Hepatocyte (in vitro differentiated cells): ENCODE measurements around the gene KDM4C. TPM values are rescaled to one million over a fixed set of nuclear protein-coding genes. Genes with fewer than 3 reads are reported as not detected.

ENCODE experiments used
- DNase-seq: peaks from one replicate; pipeline ENCODE4 v3.0.0-alpha.2; 2016; ENCODE audit warnings: low spot score
- H2AFZ ChIP-seq: fragments of 200-600 bp; sonication (generic); 2 replicates; pipeline ENCODE4 v1.6.0; 2016; ENCODE audit warnings: antibody characterized with exemption, mild to moderate bottlenecking
- H3K27ac ChIP-seq: fragments of 200-600 bp; sonication (generic); 2 replicates; pipeline ENCODE4 v1.5.1; 2016; ENCODE audit warnings: mild to moderate bottlenecking
- H3K27me3 ChIP-seq: fragments of 200-600 bp; sonication (generic); 2 replicates; pipeline ENCODE4 v1.6.1; 2016
- H3K36me3 ChIP-seq: fragments of 200-600 bp; sonication (generic); replicated peaks from 2 replicates; pipeline ENCODE4 v1.5.1; 2016; ENCODE audit warnings: low read depth; ENCODE audit not compliant: insufficient read depth
- H3K4me1 ChIP-seq: fragments of 200-600 bp; sonication (generic); 2 replicates; pipeline ENCODE4 v1.5.1; 2016; ENCODE audit warnings: mild to moderate bottlenecking, moderate library complexity; ENCODE audit not compliant: insufficient read depth
- H3K4me2 ChIP-seq: fragments of 200-600 bp; sonication (generic); 2 replicates; pipeline ENCODE4 v1.6.0; 2016
- H3K4me3 ChIP-seq: fragments of 200-600 bp; sonication (generic); 2 replicates; pipeline ENCODE4 v1.5.1; 2016; ENCODE audit warnings: mild to moderate bottlenecking
- H3K79me2 ChIP-seq: fragments of 200-600 bp; sonication (generic); 2 replicates; pipeline ENCODE4 v1.6.0; 2017; ENCODE audit warnings: mild to moderate bottlenecking
- H3K9me2 ChIP-seq: fragments of 200-600 bp; sonication (generic); replicated peaks from 2 replicates; pipeline ENCODE4 v1.6.0; 2017; ENCODE audit warnings: mild to moderate bottlenecking; ENCODE audit not compliant: insufficient read depth
- H3K9me3 ChIP-seq: fragments of 200-600 bp; sonication (generic); 2 replicates; pipeline ENCODE4 v1.5.1; 2016; ENCODE audit warnings: low read depth, mild to moderate bottlenecking
- H4K20me1 ChIP-seq: fragments of 200-600 bp; sonication (generic); 2 replicates; pipeline ENCODE4 v1.6.0; 2016; ENCODE audit warnings: mild to moderate bottlenecking; ENCODE audit not compliant: insufficient read depth, poor library complexity, severe bottlenecking
- EZH2 ChIP-seq: fragments of 200-600 bp; sonication (generic); IDR thresholded peaks from 2 replicates; pipeline ENCODE4 v1.6.1; 2016; ENCODE audit warnings: antibody characterized with exemption, mild to moderate bottlenecking, borderline replicate concordance
- EZH2phosphoT487 ChIP-seq: fragments of 200-600 bp; sonication (generic); IDR thresholded peaks from one replicate; pipeline ENCODE4 v1.6.1; 2018; ENCODE audit warnings: antibody characterized with exemption, mild to moderate bottlenecking, low read depth, moderate library complexity; ENCODE audit not compliant: unreplicated experiment, severe bottlenecking
- WGBS: methylation state at CpG from one replicate; pipeline ENCODE4 v1.1.6; 2016; ENCODE audit warnings: low lambda C conversion rate; ENCODE audit errors: missing lambda C conversion rate; 5-methylcytosine and 5-hydroxymethylcytosine counted together
- polyA plus RNA-seq: library from polyadenylated mRNA; unstranded; fragments of >200 nt; fragmentation: Nextera tagmentation; extraction: Ambion mirVana; gene quantifications from 2 replicates; pipeline ENCODE4 v1.2.1, GENCODE V29; 2016
- total RNA-seq: library from RNA; depleted of rRNA; stranded (reverse); fragments of >200 nt; gene quantifications from 2 replicates; pipeline ENCODE4 v1.2.3, GENCODE V29; 2014
- TF ChIP-seq, protein P1 (sequence below): fragments of 200-600 bp; sonication (generic); IDR thresholded peaks from 2 replicates; pipeline ENCODE4 v1.5.1; 2016; ENCODE audit warnings: antibody characterized with exemption, mild to moderate bottlenecking; ENCODE audit not compliant: poor library complexity

The KDM4C gene
- total and polyA plus RNA-seq, 2 experiments from 2014 or later, result 16.1 to 28.7 TPM

- no peak overlapping the region for H2AFZ ChIP-seq
- H4K20me1 ChIP-seq, result peaks cover 4% of the 10 kb centered on the region
- H3K9me3 ChIP-seq, result no peaks in the 10 kb centered on the region
- peaks cover 22% of the 10 kb centered on the region for H3K4me1 ChIP-seq
- H3K9me2 ChIP-seq, result no peaks in the 10 kb centered on the region
- WGBS, result 82% methylated on average over 2 of the region's 2 CpGs
- no peaks in the 10 kb centered on the region for H3K36me3 ChIP-seq
- no peak overlapping the region for H3K27ac ChIP-seq
- no peak overlapping the region for H3K4me2 ChIP-seq
- no peak for TF ChIP-seq EZH2
- TF ChIP-seq, protein P1, sequence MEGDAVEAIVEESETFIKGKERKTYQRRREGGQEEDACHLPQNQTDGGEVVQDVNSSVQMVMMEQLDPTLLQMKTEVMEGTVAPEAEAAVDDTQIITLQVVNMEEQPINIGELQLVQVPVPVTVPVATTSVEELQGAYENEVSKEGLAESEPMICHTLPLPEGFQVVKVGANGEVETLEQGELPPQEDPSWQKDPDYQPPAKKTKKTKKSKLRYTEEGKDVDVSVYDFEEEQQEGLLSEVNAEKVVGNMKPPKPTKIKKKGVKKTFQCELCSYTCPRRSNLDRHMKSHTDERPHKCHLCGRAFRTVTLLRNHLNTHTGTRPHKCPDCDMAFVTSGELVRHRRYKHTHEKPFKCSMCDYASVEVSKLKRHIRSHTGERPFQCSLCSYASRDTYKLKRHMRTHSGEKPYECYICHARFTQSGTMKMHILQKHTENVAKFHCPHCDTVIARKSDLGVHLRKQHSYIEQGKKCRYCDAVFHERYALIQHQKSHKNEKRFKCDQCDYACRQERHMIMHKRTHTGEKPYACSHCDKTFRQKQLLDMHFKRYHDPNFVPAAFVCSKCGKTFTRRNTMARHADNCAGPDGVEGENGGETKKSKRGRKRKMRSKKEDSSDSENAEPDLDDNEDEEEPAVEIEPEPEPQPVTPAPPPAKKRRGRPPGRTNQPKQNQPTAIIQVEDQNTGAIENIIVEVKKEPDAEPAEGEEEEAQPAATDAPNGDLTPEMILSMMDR, result no peak
- TF ChIP-seq EZH2phosphoT487, result no peak
- no peaks in the 10 kb centered on the region for H3K27me3 ChIP-seq
- H3K79me2 ChIP-seq, result peaks cover 7% of the 10 kb centered on the region
- no peak for DNase-seq
- H3K4me3 ChIP-seq, result no peak overlapping the region
Observed at GRCh38 chr9:6901180-6901579, 143.4 kb downstream of the KDM4C start.

- no peaks in the 10 kb centered on the region for H3K36me3 ChIP-seq
- H2AFZ ChIP-seq, result no peak overlapping the region
- WGBS, result 81% methylated on average over 5 of the region's 5 CpGs
- H3K9me2 ChIP-seq, result no peaks in the 10 kb centered on the region
- no peaks in the 10 kb centered on the region for H3K27me3 ChIP-seq
- no peak overlapping the region for H3K4me2 ChIP-seq
- no peaks in the 10 kb centered on the region for H3K9me3 ChIP-seq
- H3K4me3 ChIP-seq, result no peak overlapping the region
- DNase-seq, result no peak
- H4K20me1 ChIP-seq, result peaks cover 4% of the 10 kb centered on the region
- peaks cover 17% of the 10 kb centered on the region for H3K4me1 ChIP-seq
- H3K79me2 ChIP-seq, result peaks cover 7% of the 10 kb centered on the region
- no peak for TF ChIP-seq EZH2
- TF ChIP-seq, protein P1, result no peak
- no peak overlapping the region for H3K27ac ChIP-seq
Observed at GRCh38 chr9:6902423-6902822, 144.7 kb downstream of the KDM4C start.

DNA sequence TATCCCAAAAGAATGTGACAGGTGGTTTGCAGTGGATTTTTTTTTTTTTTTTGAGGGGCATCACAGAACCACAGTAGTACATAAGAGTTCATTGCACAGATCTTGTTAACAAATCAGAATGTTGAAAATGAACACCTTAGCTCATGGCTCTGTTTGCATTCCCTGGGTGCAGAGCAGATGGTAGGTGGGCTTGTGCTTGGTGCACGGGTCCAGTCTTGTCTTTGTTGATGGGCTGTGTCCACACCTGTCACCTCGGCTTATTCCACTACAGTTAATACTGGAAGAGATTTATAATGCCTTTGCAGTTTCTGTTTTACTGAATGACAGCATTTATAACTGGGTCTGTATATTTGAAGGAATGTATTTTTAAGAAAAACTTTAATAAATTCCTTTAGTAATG, 146.6 kb downstream of the KDM4C start:
- Histone ChIP-seq H3K36me3 (no peaks in the 10 kb centered on the region), H3K4me1 (peaks cover 4% of the 10 kb centered on the region), H3K9me2 (no peaks in the 10 kb centered on the region), H3K4me3 (no peak overlapping the region), H3K4me2 (no peak overlapping the region), H3K27me3 (no peaks in the 10 kb centered on the region), H4K20me1 (peaks cover 4% of the 10 kb centered on the region), H2AFZ (no peak overlapping the region), H3K79me2 (peaks cover 7% of the 10 kb centered on the region), H3K27ac (no peak overlapping the region), H3K9me3 (no peaks in the 10 kb centered on the region)
- TF ChIP-seq, protein P1, result no peak
- TF ChIP-seq EZH2 (no peak), EZH2phosphoT487 (no peak)
- no peak for DNase-seq
- WGBS, result 87% methylated on average over 2 of the region's 2 CpGs

DNA sequence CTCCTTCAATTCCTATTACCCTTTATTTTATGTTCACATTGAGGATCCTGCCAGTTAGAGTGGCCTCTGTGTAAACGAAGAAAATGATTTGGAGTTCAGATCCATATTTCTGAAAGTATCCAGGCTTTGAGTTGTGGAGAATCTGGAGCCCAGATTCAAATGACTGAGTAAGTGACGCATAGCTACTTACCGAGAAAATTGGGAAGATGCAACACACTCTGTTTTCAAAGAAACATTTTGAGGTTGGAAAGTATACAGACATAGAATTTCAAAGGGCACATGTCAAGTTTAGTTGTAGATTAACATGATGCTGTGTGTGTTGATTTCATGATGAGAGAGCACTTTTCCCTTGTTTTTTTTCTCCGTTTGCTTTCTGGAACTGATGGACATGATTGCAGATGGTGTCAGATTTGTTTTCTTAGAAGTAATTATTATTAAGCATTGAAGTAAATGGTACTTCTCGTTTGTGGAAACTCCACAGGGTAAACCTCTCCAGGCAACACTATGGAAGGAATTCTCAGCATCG, 148.1 kb downstream of the KDM4C start:
- WGBS, result 83% methylated on average over 6 of the region's 6 CpGs
- Histone ChIP-seq H4K20me1 (no peaks in the 10 kb centered on the region), H3K79me2 (peaks cover 7% of the 10 kb centered on the region), H3K36me3 (no peaks in the 10 kb centered on the region), H2AFZ (no peak overlapping the region), H3K4me3 (no peak overlapping the region), H3K27me3 (no peaks in the 10 kb centered on the region), H3K9me3 (no peaks in the 10 kb centered on the region), H3K9me2 (no peaks in the 10 kb centered on the region), H3K4me1 (no peaks in the 10 kb centered on the region), H3K27ac (no peak overlapping the region), H3K4me2 (no peak overlapping the region)
- no peak for DNase-seq
- TF ChIP-seq EZH2phosphoT487 (no peak), EZH2 (no peak)
- TF ChIP-seq, protein P1, result no peak
